HG03025 (cell line): ENCODE data around the gene MACIR.
"Not testable (repeated sequence)": the region's sequence is repeated elsewhere in the genome, so short reads cannot be mapped to it uniquely, and the experiment has no call there.

Experiments
- ATAC-seq: cut with Tn5 transposase; IDR thresholded peaks from one replicate; pipeline ENCODE4 v1.9.1; 2021; ENCODE audit warnings: mild to moderate bottlenecking, moderate library complexity; ENCODE audit not compliant: unreplicated experiment, low FRiP score

MACIR gene

GRCh38 chr5:103258368-103258956, at the start of gene MACIR:
Gene MACIR, plus strand, starts transcription at chr5:103258763. Its CDS starts 17,157 bp downstream, at chr5:103275920.
- peak; percentile 72 for ATAC-seq

GRCh38 chr5:103209065-103209464, 49.5 kb upstream of the MACIR start:
- no peak for ATAC-seq

GRCh38 chr5:103210952-103211351, 47.6 kb upstream of the MACIR start:
- no peak for ATAC-seq

GRCh38 chr5:103211576-103212561, 46.7 kb upstream of the MACIR start:
- ATAC-seq: no peak

- ATAC-seq: no peak
Observed at GRCh38 chr5:103216137-103216536, 42.4 kb upstream of the MACIR start.

GRCh38 chr5:103216697-103217096, 41.9 kb upstream of the MACIR start:
- no peak for ATAC-seq

- no peak for ATAC-seq
Observed at GRCh38 chr5:103217101-103217500, 41.5 kb upstream of the MACIR start.

GRCh38 chr5:103218164-103218563, 40.4 kb upstream of the MACIR start:
- ATAC-seq: no peak

- not testable (repeated sequence) for ATAC-seq
Observed at GRCh38 chr5:103219074-103219473, 39.5 kb upstream of the MACIR start.

- no peak for ATAC-seq
Observed at GRCh38 chr5:103223031-103223955, 35.3 kb upstream of the MACIR start.

- ATAC-seq: peak; percentile 98
Observed at GRCh38 chr5:103224118-103224893, 34.3 kb upstream of the MACIR start.

- no peak for ATAC-seq
Observed at GRCh38 chr5:103224894-103225246, 33.7 kb upstream of the MACIR start.

- no peak for ATAC-seq
Observed at GRCh38 chr5:103228061-103228460, 30.5 kb upstream of the MACIR start.

- no peak for ATAC-seq
Observed at GRCh38 chr5:103228588-103228987, 30.0 kb upstream of the MACIR start.

GRCh38 chr5:103232393-103232999, 26.1 kb upstream of the MACIR start:
- ATAC-seq: peak; percentile 80

GRCh38 chr5:103234239-103234975, 24.2 kb upstream of the MACIR start:
- ATAC-seq: no peak

- ATAC-seq: no peak
Observed at GRCh38 chr5:103235891-103236290, 22.7 kb upstream of the MACIR start.

GRCh38 chr5:103237778-103238177, 20.8 kb upstream of the MACIR start:
- ATAC-seq: no peak

GRCh38 chr5:103243665-103244064, 14.9 kb upstream of the MACIR start:
- ATAC-seq: no peak
